ENCODE data around the gene GCH1.

The GCH1 gene

DNA sequence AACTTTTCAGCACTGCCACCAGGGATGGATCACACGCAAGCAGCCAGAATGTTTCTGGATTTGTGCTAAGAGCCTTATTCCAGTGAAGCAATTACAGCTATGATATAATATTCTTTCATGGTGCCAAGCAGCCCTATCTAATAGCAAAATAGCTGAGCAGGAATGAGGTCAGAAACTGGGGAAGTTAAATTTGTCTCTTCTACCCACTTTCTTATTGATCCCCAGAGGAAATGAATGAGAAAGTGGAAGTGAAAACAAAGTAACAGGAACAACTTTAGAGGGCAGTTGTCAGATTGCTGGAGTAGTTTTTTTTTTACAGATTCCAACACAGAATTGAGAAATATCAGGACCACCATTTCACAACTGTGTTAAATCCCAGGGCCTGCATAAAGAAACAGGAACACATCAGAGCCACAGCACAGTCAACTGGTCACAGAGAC lies 44.8 kb downstream of the GCH1 start:
- no peak for DNase-seq

DNA sequence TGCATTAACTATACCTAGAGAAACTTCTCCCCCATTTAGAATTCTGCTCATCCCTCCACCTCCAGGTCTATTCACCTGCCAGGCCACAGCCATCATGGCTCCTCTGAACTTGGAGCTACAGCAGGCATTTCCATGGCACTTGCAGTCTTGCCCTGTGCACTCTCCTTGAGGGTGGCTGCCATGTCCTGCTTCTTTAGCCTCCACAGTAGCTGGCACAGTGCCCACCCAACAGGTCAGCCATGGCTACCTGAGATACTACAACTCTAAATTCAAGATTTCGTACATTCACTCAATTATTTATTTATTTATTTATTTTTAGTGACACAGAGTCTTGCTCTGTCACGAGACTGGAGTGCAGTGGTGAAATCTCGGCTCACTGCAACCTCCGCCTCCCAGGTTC lies 46.5 kb downstream of the GCH1 start:
- no peak for DNase-seq

DNA sequence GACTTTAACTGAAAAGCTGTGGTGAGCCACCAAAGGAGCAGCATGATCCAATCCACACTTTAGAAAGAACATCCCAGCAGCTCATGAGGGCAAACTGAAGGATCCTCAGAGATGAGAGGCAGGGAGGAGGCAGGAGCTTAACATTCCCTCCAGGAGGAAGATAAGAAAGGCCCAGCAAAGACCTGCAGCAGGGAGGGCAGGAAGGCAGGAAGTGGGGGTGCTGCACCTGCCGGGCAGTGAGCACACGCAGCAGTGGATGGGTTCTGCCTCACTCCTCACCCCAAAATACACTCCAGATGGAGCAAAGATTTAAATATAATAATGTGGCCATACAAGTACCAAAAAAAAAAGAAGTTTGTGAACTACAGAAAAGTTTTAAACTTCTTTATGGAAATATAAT lies 48.4 kb downstream of the GCH1 start:
- DNase-seq = no peak

DNA sequence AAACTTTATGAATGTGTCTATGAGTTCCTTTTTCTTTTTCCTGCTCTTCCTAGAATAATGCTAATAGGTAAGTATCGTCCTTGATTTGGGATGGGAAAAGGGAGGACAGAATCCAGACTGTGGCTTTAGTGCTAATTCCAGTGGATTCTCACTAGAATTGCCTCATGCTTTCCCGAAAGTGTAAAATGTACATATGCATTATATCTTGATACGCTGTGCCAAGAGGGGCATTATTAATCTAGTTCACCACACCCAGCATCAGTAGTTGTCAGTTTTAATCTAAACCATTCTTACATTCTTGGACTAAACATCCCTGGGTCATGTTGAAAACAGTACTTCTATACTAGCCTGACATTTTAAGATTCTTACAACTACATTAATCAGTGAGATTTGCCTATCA lies 49.3 kb downstream of the GCH1 start:
- DNase-seq = no peak

DNA sequence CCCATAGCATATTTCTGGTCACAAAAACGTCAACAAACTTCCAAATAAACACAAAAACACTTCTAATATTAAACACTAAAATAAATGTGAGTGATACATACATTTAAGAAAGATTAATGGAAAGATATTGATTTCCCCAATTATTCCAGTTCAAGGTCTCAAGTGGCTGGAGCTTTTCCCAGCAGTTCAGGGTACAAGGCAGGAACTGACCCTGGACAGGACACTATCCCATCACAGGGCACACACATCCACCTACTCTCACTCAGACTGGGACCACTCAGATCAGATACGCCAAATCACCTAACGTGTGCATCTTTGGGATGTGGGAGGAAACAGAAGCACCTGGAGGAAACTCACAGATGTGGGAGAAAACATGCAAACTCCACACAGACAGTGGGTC lies 50.4 kb downstream of the GCH1 start:
- DNase-seq = no peak

DNA sequence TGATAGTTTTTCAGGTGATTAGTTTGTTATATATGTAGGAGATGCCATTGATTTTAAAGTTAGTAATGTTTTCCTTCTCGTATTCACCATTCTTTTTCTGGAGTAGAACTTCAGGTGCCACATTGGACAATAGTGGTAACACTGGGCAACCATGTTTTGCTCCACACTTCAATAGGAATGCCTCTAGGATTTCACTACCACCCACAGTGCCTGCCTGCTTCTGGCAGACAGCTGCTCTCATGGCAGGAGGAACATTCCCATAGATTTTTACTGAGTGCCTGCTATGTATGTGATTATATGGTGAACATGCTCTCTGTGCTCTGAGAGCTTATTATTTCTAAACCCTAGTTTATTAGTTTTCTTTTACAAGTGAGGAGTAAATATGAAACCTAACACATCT lies 53.7 kb downstream of the GCH1 start:
- no peak for DNase-seq

DNA sequence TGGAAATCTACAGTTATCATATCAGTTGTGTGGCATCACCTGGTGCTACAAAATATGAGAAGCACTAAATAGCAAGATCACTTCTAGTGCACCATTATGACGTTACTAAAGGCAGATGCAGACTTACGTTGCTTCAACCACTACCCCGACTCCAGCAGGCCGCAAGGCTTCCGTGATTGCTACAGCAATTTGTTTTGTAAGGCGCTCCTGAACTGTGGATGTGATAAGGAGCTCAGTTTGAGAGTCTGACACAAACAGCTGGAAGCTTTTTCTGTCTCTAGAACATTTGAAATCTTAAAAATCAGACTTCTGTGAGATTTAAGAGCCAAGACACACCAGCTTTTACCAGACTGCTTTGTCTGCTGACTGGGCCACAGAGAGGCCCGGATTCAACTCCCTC lies 57.0 kb downstream of the GCH1 start:
- no peak for DNase-seq

DNA sequence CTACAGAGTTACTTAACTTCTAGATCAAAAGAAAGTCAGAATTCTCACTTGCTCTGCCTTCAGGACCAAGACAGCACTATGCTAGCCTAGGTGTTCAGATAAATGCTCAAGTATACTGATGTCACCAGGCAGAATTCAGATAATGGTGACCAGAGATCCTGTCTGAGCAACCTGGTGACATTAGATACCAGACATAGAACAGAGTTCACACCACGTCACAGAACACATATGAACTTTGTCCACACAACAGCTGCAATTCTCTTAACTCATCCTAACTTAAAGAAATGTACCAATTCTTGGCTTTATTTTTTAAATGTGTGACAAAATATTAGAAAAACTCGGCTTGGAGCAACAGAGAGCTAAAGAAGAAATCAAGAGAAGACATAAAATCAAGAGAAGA lies 58.1 kb downstream of the GCH1 start:
- DNase-seq = no peak

DNA sequence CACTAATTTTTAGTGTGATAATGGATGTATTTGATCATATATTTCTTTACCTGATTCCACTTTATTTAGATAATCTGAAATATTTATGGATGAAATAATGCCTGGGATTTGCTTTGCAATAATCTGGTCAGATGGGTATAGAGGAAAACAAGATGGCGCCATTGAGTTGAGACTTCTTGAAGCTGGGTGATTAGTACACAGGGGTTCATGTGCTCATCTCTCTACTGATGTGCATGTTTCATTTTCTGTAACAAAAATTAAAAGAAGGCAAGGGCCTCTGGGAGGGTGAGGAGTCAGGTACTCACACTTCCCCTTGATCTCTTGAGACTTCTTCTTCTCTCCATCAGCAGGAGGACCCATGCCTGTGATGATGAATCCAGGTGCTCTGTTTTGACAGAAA lies 61.8 kb downstream of the GCH1 start:
- no peak for DNase-seq

DNA sequence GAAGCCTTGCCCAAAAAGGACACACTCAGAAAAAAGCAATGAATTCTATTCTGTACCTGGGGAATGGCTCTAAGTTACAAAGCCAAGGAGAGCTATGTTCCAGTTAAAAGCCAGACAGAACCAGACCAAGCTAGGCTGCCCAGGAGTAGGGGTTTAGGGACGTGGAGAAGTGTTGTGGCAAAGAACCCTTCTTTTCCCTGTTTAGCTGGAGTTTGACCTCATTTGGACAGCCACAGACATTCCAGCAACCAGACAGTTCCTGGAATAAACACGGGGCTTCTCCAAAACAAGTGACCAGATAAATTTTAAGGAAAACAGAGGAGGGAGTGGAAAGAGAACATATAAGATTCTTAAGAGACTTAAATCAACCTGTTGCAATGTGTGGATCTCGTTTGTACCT lies 62.3 kb downstream of the GCH1 start:
- no peak for DNase-seq

DNA sequence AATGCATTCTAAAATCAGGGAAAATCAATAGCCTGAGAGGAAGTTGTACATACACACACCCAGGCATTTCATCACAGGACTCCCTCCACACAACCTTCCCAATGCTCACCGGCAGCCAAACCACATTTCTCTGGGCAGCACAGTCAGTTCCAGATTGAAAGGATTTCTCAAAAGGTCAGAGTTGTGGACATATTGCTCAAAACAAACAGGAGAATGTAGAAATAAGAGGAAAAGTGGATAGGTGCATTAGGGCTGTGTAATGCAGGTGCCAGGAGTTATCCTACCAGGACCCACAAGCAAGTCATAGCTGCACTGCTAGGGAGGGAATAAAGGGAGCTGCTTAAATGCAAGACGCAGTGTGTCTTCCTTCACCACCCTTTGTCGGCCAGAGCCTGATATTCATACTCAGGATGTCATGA lies 62.9 kb downstream of the GCH1 start:
- DNase-seq = no peak

DNA sequence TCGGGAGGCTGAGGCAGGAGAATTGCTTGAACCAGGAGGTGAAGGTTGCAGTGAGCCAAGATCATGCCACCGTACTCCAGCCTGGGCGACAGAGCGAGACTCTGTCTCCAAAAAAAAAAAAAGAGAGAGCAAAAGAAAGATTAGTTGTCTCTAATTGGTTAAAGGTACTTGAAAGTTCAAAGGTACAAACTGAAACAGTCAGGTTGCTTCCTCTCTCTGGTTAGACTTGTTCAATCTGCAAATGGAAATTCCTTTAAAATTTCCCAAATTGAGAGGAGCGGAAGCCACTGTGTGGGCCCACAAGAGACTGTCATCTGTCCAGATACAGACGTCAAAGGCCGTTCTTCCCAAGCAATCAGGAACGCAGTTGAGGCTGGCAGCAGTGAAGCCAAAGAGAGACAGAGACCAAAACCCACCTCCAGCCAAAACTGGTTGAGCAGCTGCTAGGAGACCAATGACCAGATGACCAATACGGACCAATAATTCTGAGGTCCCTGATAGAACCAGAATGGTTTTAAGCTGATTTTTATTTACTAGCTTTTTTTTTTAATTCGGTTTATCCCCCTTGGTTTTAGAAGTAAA lies 63.6 kb downstream of the GCH1 start:
- DNase-seq = no peak

DNA sequence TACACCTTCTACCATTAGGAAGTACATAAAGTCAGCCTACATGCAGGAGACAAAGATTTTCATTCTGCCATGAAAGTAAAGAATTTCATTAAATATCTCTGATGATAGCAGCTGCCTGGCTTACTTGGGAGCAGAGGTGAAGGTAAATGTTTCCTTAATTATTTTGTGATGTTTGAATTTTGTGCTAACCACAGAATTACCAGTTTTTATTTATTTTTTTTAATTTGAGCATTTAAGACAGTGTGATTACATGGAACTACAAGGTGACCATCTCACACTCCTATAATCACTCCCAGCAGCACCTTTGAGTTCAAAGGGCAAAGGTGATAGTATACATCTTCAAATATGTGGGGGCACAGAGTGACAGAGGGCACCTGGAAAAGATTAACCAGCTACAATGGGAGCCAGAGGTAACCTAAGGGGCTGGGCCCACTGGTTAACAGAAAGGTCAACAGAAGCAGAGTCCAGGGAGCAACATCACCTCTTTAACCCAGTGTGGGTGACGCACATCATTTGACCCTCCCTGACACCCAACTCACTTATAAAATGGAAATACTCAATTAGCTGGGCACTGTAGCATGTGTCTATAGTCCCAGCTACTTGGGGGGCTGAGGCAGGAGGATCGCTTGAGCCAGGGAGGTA lies 65.0 kb downstream of the GCH1 start:
- no peak for DNase-seq

DNA sequence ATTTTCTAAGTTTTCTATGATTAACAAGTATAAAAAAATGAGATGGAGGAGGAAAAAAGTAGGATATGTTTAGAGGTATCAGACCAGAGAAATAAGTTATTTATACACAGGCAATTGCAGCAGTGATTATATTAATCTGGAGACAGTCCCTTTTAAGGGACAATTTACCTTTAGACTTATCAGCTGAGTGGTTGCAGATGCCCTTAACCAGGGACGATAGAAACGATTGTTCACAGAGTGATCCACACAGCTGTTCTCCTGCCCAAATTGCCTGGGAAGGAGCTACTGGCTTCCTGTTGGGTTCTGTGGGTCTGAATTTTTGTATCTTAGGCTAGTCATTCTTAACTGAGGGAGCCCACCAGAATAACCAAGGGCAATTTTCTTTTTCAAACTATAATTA lies 66.4 kb downstream of the GCH1 start:
- DNase-seq = no peak

DNA sequence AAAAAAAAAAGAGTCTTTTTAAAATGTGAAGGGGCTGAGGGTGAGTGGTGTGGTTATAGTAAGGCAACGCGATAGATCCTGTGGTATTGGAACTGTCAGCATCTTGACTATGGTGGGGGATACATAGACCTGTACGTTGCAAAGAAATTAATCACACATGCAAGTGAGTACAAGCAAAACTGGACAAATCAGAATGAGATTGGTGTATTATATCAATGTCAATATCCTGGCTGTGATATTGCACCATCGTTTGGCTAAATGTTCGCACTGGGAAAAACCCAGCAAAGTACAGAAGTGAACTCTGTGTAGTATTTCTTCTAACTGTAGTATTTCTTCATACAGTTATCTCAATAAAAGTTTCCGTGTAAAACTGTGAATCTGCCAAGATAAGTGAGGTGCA lies 67.9 kb downstream of the GCH1 start:
- no peak for DNase-seq

DNA sequence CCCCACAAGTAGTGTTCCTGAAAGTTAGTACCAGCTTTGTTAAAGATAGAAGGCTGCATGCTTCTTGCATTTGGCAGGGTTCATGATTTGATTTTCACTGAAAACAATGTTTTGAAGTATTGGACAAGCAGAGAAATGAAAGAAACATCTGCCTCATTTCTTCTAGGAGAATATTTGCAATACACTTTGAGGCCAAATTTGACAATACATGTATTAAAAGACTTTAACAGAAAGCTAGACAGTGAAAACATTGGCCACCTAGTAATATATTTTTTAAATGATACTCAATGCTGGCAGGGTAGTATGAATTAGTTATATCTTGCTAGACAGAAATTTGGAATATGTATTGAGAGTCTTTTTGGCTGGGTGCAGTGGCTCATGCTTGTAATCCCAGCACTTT lies 68.5 kb downstream of the GCH1 start:
- no peak for DNase-seq

DNA sequence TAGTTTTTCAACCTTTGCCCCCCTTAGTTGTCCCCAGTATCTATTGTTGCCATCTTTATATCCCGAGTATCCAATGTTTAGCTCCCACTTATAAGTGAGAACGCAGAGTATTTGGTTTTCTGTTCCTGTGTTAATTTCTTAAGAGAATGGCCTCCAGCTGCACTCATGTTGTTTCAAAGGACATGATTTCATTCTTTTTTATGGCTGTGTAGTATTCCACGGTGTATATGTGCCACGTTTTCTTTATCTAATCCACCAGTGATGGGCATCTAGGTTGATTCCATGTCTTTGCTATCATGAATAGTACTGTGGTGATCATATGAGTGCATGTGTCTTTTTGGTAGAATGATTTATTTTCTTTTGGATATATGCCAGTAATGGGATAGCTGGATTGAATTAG lies 72.0 kb downstream of the GCH1 start:
- no peak for DNase-seq

DNA sequence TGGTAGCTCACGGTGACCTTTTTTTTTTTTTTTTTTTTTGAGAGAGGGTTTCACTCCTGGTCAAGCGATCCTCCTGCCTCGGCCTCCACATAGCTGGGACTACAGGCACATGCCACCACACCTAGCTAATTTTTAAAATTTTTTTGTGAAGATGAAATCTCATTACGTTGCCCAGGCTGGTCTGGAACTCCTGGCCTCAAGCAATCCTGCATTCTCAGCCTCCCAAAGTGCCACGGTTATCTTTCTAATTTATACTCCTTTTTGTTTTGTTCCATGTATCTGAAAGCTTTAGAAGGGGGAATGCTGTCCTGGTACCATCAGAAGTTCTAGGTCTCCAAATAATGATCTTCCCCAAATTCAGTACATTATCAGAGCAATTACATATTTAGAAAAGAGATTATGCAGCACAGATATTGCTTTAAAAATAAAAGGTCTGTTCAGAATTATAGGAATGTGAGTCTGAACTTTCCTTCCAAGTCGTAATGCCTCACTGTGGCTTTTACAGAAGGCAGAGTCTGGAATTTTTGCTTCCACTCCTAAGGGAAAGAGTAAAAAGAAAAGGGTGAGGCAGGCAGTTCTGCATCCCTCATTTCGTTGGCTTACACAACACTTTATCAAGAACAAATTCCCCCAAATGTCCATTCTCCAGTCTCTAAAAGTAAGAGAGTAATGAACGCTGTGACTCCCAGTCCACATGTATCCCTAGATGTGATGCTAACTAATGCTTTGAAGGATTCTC lies 73.0 kb downstream of the GCH1 start:
- no peak for DNase-seq

DNA sequence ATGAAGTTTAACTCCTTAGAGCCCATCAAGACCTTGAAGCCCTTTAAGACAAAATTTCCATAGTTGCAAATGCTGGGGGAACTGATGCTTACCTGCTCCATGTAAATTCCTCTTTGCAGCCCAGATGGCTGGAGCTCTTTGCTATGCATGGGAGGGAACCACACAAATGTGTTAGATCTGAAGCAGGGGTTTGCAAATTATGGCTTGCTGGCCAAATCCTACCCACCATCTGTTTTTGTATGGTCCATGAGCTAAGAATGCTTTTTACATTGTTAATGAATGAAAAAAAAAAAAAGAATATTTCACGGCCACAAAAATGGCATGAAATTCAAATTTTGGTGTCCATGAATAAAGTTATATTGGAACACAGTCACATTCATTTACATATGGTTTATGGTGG lies 74.6 kb downstream of the GCH1 start:
- no peak for DNase-seq

DNA sequence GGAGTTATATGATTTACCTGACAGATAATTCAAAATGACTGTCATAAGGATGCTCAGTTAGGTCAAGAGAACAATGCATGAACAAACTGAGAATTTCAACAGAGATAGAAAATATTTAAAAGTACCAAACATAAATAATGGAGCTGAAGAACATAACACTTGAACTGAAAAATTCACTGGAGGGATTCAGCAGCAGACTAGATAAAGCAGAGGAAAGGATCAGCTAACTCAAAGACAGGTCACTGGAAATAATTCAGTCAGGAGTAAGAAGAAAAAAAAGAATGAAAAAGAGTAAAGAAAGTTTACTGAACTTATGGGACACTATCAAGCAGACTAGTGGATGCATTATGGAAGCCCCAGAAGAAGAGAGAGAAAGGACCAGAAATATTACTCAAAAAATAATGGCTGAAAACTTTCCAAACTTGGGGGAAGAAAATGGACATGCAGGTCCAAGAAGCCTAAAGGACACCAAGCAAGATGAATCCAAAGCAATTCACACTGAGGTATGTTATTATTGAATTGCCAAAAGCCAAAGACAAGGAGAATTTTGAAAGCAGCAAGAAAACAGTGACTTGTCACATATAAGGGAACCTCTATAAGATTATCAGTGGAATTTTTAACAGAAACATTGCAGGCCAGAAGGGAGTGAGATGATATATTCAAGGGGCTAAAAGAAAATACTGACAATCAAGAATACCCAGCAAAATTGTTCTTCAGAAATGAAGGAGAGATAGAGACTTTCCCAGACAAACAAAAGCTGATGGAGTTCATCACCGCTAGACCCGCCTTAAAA lies 78.7 kb downstream of the GCH1 start:
- DNase-seq = no peak

DNA sequence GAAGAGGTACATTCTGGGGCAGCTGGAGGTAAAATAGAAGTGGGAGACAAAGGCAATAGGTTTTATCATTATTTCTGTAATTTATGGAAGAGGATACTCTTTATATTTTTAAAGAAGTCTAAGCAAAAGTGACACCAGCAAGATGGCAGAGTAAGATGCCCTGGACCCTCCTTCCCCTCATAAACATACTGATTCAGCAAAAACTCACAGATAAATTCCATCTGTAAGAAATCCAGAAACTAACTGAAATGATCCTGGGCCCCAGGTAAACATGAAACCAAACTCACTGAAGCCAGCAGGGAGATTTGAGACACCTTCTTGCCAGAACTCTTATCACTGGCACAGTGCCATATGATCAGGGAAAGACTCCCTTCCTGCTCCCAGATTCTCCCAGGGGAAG lies 79.9 kb downstream of the GCH1 start:
- no peak for DNase-seq

DNA sequence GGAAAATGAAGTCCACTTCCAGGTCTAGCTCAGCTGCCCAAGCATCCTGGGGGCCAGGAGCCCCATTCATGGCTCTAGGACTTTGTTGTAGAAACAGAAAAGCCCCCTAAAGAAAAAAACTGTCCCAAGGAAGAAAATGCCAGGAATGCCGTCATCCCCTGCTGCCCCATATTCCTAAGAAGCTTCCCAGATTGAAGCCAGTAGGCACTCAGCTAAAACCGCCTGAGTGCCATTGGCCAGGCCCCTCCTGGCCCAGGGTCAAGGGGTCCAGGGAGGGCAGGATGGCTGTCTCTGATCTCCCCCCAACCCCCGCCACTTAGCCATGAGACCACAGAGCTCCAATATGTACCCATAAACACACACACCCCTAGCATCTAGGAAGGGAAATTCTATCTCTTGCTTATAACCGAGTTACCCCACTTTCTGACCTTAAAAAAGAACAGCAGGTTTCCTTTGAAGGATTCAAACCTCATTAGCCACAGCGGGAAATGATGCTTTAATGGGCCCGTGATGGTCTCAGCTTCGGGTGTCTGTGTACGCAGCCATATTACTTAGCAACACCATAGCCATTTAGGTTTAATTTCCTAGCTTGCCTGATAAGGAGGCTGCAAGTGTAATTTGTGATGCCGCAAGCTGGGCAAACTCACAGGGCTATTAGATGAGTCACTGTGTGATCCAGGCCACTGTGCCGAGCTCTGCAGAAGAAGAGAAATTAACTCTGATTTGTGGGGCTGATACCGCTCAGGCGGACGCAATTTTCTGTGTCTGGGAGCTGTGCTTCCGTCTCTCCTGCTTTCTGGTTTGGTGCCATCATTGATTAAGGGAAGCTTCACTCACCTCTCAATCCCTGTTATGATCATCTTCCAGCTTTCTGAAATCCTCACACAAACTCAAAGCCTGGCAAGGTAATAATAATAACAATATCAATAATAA lies 84.2 kb downstream of the GCH1 start:
- DNase-seq = no peak

DNA sequence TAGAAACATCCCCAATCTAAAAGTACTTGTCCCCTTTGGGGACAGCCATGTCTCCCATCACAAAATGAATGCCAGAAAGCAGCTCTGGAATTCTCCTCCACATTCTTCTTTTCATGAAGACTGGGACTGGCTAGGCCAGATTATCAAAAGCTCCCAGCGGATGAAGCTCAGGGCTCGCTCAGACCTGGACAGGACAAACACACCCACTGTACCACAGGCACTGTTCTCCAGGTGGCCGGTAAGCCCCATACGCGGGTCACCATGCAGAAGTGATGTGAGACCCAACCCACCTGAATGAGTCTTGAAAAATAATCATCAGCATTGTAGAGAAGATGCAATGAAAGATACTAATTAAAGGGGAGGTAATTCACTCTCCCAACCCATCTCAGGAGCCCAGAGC lies 85.1 kb downstream of the GCH1 start:
- no peak for DNase-seq

Data from activated CD4-positive, CD25-positive, alpha-beta regulatory T cell treated with anti-CD3 and anti-CD28 coated beads, Interleukin-2, amount 50 U/mL, for 72 hours (primary cell).